Naive thymus-derived CD4-positive, alpha-beta T cell (primary cell): ENCODE results near the gene CENPP. TPM values are rescaled to one million over a fixed set of nuclear protein-coding genes. Genes with fewer than 3 reads are reported as not detected.
"Not testable (repeated sequence)": the region's sequence is repeated elsewhere in the genome, so short reads cannot be mapped to it uniquely, and the experiment has no call there.

ENCODE experiments used
- ATAC-seq: fragments of 150-1000 bp; cut with Tn5 transposase; 2 replicates; pipeline ENCODE4 v1.10.0; 2021; ENCODE audit warnings: mild to moderate bottlenecking, moderate library complexity
- CTCF ChIA-PET: fragments of 350-600 bp; sonication (Branson Sonifier 250); formaldehyde crosslinking; loops from one replicate; lab custom pipeline; 2021; ENCODE audit warnings: antibody characterized with exemption; lab: Charles Lee
- POLR2A ChIA-PET: fragments of 350-600 bp; sonication (Branson Sonifier 250); formaldehyde crosslinking; loops from one replicate; lab custom pipeline; 2021; ENCODE audit warnings: antibody characterized with exemption, inconsistent platforms; lab: Charles Lee
- DNase-seq, 9 donors: peaks; one replicate each; pipeline versions ENCODE4 v3.0.0 to v3.0.0-alpha.2; 2020 to 2022; ENCODE audit warnings: mixed read lengths in 1 of 9
- H3K27ac ChIP-seq: one replicate; pipeline ENCODE4 v1.7.0; 2013; ENCODE audit warnings: mild to moderate bottlenecking, low read depth, low read length, moderate library complexity
- H3K27me3 ChIP-seq, 2 donors: one replicate each; pipeline ENCODE4 v1.7.0; 2013; ENCODE audit warnings: low read length in 2 of 2, mild to moderate bottlenecking in 2 of 2, moderate library complexity in 2 of 2; ENCODE audit not compliant: control insufficient read depth in 2 of 2, insufficient read depth in 2 of 2
- H3K36me3 ChIP-seq, 3 experiments: 1 replicate in 2 of 3; 2 replicates in 1 of 3; pipeline ENCODE4 v1.7.0; 2013; ENCODE audit warnings: low read length in 3 of 3, mild to moderate bottlenecking in 3 of 3, moderate library complexity in 1 of 3; ENCODE audit not compliant: insufficient read depth in 3 of 3, control insufficient read depth in 2 of 3
- H3K4me1 ChIP-seq, 2 donors: one replicate each; pipeline ENCODE4 v1.7.0; 2013; ENCODE audit warnings: low read length in 2 of 2, mild to moderate bottlenecking in 2 of 2, moderate library complexity in 1 of 2; ENCODE audit not compliant: control insufficient read depth in 2 of 2, insufficient read depth in 2 of 2
- H3K4me3 ChIP-seq: 2 replicates; pipeline ENCODE4 v1.7.0; 2013; ENCODE audit warnings: mild to moderate bottlenecking, low read length
- H3K9me3 ChIP-seq, 3 experiments: 1 replicate in 2 of 3; 2 replicates in 1 of 3; pipeline ENCODE4 v1.7.0; 2013; ENCODE audit warnings: low read length in 3 of 3; ENCODE audit not compliant: control insufficient read depth in 2 of 3
- H3K27ac Mint-ChIP-seq, 9 donors: one replicate each; pipeline ENCODE4 v1.8.0; 2020 to 2022; ENCODE audit warnings: mixed read lengths in 9 of 9, mild to moderate bottlenecking in 8 of 9, moderate library complexity in 5 of 9, inconsistent platforms in 2 of 9
- H3K27me3 Mint-ChIP-seq, 5 donors: one replicate each; pipeline ENCODE4 v1.8.0; 2021 to 2022; ENCODE audit warnings: mixed read lengths in 5 of 5, mild to moderate bottlenecking in 1 of 5
- H3K36me3 Mint-ChIP-seq, 5 donors: one replicate each; pipeline ENCODE4 v1.8.0; 2020 to 2022; ENCODE audit warnings: mixed read lengths in 5 of 5, mild to moderate bottlenecking in 3 of 5, inconsistent platforms in 1 of 5
- H3K4me1 Mint-ChIP-seq, 7 donors: one replicate each; pipeline ENCODE4 v1.8.0; 2020 to 2022; ENCODE audit warnings: mixed read lengths in 7 of 7, mild to moderate bottlenecking in 3 of 7, inconsistent platforms in 1 of 7
- H3K4me3 Mint-ChIP-seq, 10 donors: one replicate each; pipeline ENCODE4 v1.8.0; 2020 to 2022; ENCODE audit warnings: mild to moderate bottlenecking in 10 of 10, mixed read lengths in 10 of 10, moderate library complexity in 6 of 10, inconsistent platforms in 2 of 10
- H3K9me3 Mint-ChIP-seq, 11 donors: one replicate each; pipeline ENCODE4 v1.8.0; 2020 to 2022; ENCODE audit warnings: mixed read lengths in 11 of 11, mild to moderate bottlenecking in 4 of 11, inconsistent platforms in 1 of 11, moderate library complexity in 1 of 11
- intact Hi-C, 2 donors: fragments of 100-400 bp; cut with micrococcal nuclease; formaldehyde crosslinking; loops; one replicate each; pipeline ENCODE4 v1.15.1; 2023
- polyA plus RNA-seq, 2 donors: library from polyadenylated mRNA; unstranded; fragments of 300-500 nt; fragmentation: Illumina TruSeq; gene quantifications; one replicate each; pipeline ENCODE4 v1.2.3, GENCODE V29; 2021
- total RNA-seq, 6 experiments: library from RNA in 5 of 6; stranded (reverse) in 5 of 6; gene quantifications; 1 replicate in 5 of 6; 2 replicates in 1 of 6; pipeline ENCODE4 v1.2.3 and lab custom pipeline; 2021 to 2026

Gene CENPP
- total and polyA plus RNA-seq, 7 experiments from 2014 or later, result 1.2 to 24.3 (median 3.8) TPM

GRCh38 chr9:92573612-92574011 is 247.9 kb downstream of the CENPP start:
- H3K27ac ChIP-seq, H3K4me1 ChIP-seq, H3K27ac Mint-ChIP-seq, H3K36me3 Mint-ChIP-seq, H3K9me3 ChIP-seq, CTCF ChIA-PET, POLR2A ChIA-PET, H3K4me3 ChIP-seq, H3K36me3 ChIP-seq, H3K27me3 ChIP-seq, ATAC-seq, H3K4me1 Mint-ChIP-seq, H3K27me3 Mint-ChIP-seq, intact Hi-C loops, DNase-seq, H3K4me3 Mint-ChIP-seq: not testable (repeated sequence)
- peaks cover 0 to 25% (median 10%) of the 10 kb centered on the region in 11 donors for H3K9me3 Mint-ChIP-seq

DNA sequence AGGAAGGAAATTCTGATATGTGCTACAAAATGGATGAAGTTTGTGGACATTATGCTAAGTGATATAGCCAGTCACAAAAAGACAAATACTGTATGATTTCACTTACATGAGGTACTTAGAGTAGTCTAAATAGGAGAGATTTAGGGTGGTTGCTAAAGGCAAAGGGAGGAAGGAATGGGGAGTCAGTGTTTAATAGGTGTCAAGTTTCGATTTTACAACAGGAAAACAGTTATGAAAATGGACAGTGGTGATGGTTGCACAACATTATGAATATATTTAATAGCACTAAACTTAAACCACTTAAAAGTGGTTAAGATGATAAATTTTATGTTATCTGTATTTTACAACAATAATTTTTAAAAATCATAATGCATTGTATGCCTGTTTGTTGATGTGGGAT is 250.4 kb downstream of the CENPP start:
- H3K4me1 Mint-ChIP-seq, result peaks cover 0 to 2% (median 0%) of the 10 kb centered on the region in 7 donors
- Histone ChIP-seq H3K36me3 (no peaks in the 10 kb centered on the region), H3K4me1 (no peaks in the 10 kb centered on the region), H3K9me3 (no peaks in the 10 kb centered on the region), H3K4me3 (no peak overlapping the region), H3K27ac (no peak overlapping the region), H3K27me3 (no peaks in the 10 kb centered on the region)
- ATAC-seq (no peak), DNase-seq (no peak)
- no peak overlapping the region for H3K4me3 Mint-ChIP-seq
- intact Hi-C loops, result no loop called here
- H3K27ac Mint-ChIP-seq, result no peak overlapping the region
- ChIA-PET POLR2A (interaction anchor here (0.7 kb wide), 1 partner anchor 1132 kb away, joined by 4 read pairs; no protein-coding TSS in a partner anchor), CTCF (no interaction called here)
- H3K36me3 Mint-ChIP-seq, result peaks cover 0 to 1% (median 0%) of the 10 kb centered on the region in 5 donors
- peaks cover 0 to 20% (median 9%) of the 10 kb centered on the region in 11 donors for H3K9me3 Mint-ChIP-seq
- H3K27me3 Mint-ChIP-seq, result no peaks in the 10 kb centered on the region

DNA sequence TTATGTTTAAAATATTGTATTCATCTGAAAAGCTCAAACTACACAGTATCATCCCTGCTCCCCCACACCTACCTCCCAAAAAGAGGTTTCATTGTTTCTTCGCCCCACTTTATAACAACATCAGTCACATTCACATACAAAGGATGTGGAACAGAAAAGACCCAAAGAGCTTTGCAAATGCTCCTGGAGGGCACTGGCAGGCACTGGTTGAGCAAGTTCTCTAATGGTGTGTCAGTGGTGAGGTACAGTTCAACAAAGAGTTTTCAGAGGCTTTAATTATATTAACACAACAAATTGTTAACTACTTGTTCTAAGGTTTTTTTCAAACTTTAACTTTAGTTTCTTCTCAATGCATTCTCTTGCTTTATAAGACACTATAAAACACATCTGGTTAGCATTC is 264.2 kb downstream of the CENPP start:
- Mint-ChIP-seq H3K9me3 (peaks cover 0 to 13% (median 8%) of the 10 kb centered on the region in 11 donors), H3K36me3 (peaks cover 2 to 7% (median 4%) of the 10 kb centered on the region in 5 donors), H3K27ac (no peak overlapping the region), H3K4me1 (peaks cover 0 to 2% (median 0%) of the 10 kb centered on the region in 7 donors), H3K4me3 (no peak overlapping the region), H3K27me3 (no peaks in the 10 kb centered on the region)
- H3K9me3 ChIP-seq, result no peaks in the 10 kb centered on the region
- no peaks in the 10 kb centered on the region for H3K4me1 ChIP-seq
- intact Hi-C loops, result no loop called here
- H3K36me3 ChIP-seq, result no peaks in the 10 kb centered on the region
- H3K4me3 ChIP-seq, result no peak overlapping the region
- H3K27ac ChIP-seq, result no peak overlapping the region
- no peak for ATAC-seq
- POLR2A ChIA-PET, result no interaction called here
- H3K27me3 ChIP-seq, result no peaks in the 10 kb centered on the region
- CTCF ChIA-PET, result no interaction called here
- DNase-seq, result no peak

GRCh38 chr9:92590377-92590776 is 264.6 kb downstream of the CENPP start:
- POLR2A ChIA-PET, result no interaction called here
- CTCF ChIA-PET, result no interaction called here
- Mint-ChIP-seq H3K27ac (no peak overlapping the region), H3K4me3 (no peak overlapping the region), H3K4me1 (peaks cover 0 to 2% (median 0%) of the 10 kb centered on the region in 7 donors), H3K27me3 (no peaks in the 10 kb centered on the region), H3K9me3 (peaks cover 0 to 10% (median 8%) of the 10 kb centered on the region in 11 donors), H3K36me3 (peaks cover 0 to 7% (median 4%) of the 10 kb centered on the region in 5 donors)
- no peaks in the 10 kb centered on the region for H3K4me1 ChIP-seq
- H3K36me3 ChIP-seq, result no peaks in the 10 kb centered on the region
- ATAC-seq (no peak), DNase-seq (no peak)
- H3K4me3 ChIP-seq, result no peak overlapping the region
- no peaks in the 10 kb centered on the region for H3K27me3 ChIP-seq
- no peaks in the 10 kb centered on the region for H3K9me3 ChIP-seq
- intact Hi-C loops, result no loop called here
- H3K27ac ChIP-seq, result no peak overlapping the region

- H3K4me3 Mint-ChIP-seq, result no peak overlapping the region
- H3K4me1 ChIP-seq, result no peaks in the 10 kb centered on the region
- H3K36me3 Mint-ChIP-seq, result no peaks in the 10 kb centered on the region
- ChIA-PET POLR2A (no interaction called here), CTCF (no interaction called here)
- no peaks in the 10 kb centered on the region for H3K9me3 ChIP-seq
- H3K9me3 Mint-ChIP-seq, result peaks cover 0 to under 1% (median 0%) of the 10 kb centered on the region in 11 donors
- intact Hi-C loops, result no loop called here
- H3K4me1 Mint-ChIP-seq, result peaks cover 0 to 2% (median 0%) of the 10 kb centered on the region in 7 donors
- DNase-seq (no peak), ATAC-seq (no peak)
- H3K27me3 ChIP-seq, result no peaks in the 10 kb centered on the region
- no peak overlapping the region for H3K4me3 ChIP-seq
- no peaks in the 10 kb centered on the region for H3K27me3 Mint-ChIP-seq
- H3K27ac ChIP-seq, result no peak overlapping the region
- no peaks in the 10 kb centered on the region for H3K36me3 ChIP-seq
- no peak overlapping the region for H3K27ac Mint-ChIP-seq
These were observed 266.8 kb downstream of the CENPP start for GRCh38 chr9:92592537-92592936.

DNA sequence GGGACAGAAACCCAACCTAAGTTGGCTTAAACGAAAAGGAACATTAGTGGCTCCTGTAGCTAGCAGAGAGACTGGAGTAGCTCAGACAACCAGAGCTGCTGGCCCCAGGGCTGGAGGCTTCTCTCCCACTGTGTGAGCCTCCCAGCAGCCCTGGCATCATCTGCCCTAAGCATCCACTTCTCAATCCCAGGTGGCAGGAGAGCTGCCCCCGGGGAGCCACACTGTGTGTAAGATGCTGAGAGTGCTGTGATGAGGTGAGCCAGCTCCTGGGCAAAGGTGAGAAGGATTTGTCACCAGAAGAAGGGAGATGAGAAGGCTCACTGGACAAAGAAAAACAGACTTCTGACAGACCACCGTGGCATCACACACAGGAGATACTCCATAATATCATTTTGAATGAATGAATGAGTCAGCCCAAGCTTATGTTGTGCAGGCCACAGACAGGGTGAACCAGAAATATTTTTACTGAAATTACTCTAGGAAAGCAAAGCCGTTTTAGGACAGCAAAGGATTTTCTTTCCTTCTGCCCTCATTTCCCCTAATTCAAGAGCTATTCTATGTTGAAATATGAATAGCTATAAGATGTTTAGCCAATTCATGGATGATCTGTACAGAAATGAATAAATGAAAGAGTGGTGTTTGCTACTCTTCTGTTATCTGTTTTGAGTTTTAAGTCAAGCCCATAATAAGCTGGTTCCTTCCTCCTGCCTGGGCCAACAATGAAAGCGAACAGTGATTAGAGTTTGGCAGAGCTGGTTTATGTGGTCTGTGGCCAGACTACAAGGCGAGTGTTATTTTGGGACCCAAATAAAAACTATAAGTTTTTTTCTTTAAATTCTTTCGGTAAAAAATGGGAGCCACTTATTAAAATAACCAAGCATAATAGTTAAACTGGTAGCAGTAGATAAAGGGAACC is 267.5 kb downstream of the CENPP start:
- Mint-ChIP-seq H3K27me3 (no peaks in the 10 kb centered on the region), H3K4me3 (no peak overlapping the region), H3K9me3 (no peaks in the 10 kb centered on the region), H3K27ac (no peak overlapping the region), H3K4me1 (peaks cover 0 to 2% (median 0%) of the 10 kb centered on the region in 7 donors), H3K36me3 (no peaks in the 10 kb centered on the region)
- intact Hi-C loops, result no loop called here
- ChIA-PET POLR2A (no interaction called here), CTCF (interaction anchor here (0.9 kb wide), 1 partner anchor 453 kb away, joined by 3 read pairs; no protein-coding TSS in a partner anchor)
- ATAC-seq (no peak), DNase-seq (no peak)
- Histone ChIP-seq H3K27me3 (no peaks in the 10 kb centered on the region), H3K4me3 (no peak overlapping the region), H3K4me1 (no peaks in the 10 kb centered on the region), H3K9me3 (no peaks in the 10 kb centered on the region), H3K36me3 (no peaks in the 10 kb centered on the region), H3K27ac (no peak overlapping the region)

DNA sequence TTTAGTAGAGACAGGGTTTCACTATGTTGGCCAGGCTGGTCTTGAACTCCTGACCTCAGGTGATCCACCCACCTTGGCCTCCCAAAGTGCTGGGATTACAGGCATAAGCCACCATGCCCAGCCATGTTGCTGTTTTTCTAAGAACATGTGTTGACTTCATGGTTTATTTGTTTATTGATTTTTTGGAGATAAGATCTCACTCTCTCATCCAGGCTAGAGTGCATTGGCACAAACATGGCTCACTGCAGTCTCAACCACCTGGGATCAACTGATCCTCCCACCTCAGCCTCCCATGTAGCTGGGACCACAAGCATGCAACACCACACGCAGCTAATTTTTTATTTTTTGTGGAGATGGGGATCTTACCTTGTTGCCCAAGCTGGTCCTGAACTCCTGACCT is 269.3 kb downstream of the CENPP start:
- H3K4me3 ChIP-seq, intact Hi-C loops, H3K9me3 ChIP-seq, ATAC-seq, H3K27ac ChIP-seq, H3K4me3 Mint-ChIP-seq, H3K36me3 Mint-ChIP-seq, POLR2A ChIA-PET, H3K4me1 ChIP-seq, H3K27me3 ChIP-seq, H3K36me3 ChIP-seq, H3K4me1 Mint-ChIP-seq, H3K27ac Mint-ChIP-seq, H3K9me3 Mint-ChIP-seq, CTCF ChIA-PET, DNase-seq, H3K27me3 Mint-ChIP-seq: not testable (repeated sequence)
